ENCODE results near the gene MARK2.

The MARK2 gene

GRCh38 chr11:63937713-63938478, 99.0 kb downstream of the MARK2 start:
- Histone ChIP-seq H2AFZ (ENCODE audit: low read length) (peak overlapping the region; percentile 99), H4K20me1 (ENCODE audit: insufficient read depth, low read length) (no peaks in the 10 kb centered on the region), H3F3A (ENCODE audit: insufficient read depth, low read length) (peaks cover 11% of the 10 kb centered on the region; the same call in 1 of the 2 replicates), H3K79me2 (ENCODE audit: low read length) (peaks cover 39% of the 10 kb centered on the region), H3K9ac (ENCODE audit: low read length) (peak overlapping the region; percentile 78), H3K27ac (ENCODE audit: low read length) (peak overlapping the region; percentile 65; the same call in 1 of the 2 replicates), H3K9me3 (replicated peaks; ENCODE audit: insufficient read depth, low read length) (no peaks in the 10 kb centered on the region), H3K4me3 (ENCODE audit: low read length) (peak overlapping the region; percentile 94), H3K27me3 (replicated peaks; ENCODE audit: insufficient read depth, low read length) (no peaks in the 10 kb centered on the region), H3K36me3 (replicated peaks; ENCODE audit: insufficient read depth, low read length) (no peaks in the 10 kb centered on the region), H3K4me1 (ENCODE audit: low read length) (0 out of 2 replicates have a peak, but pooled peaks cover 7% of the 10 kb centered on the region), H3K9me2 (replicated peaks; ENCODE audit: insufficient read depth, low read length) (no peaks in the 10 kb centered on the region), H3K4me2 (ENCODE audit: low read depth, low read length) (peak overlapping the region; percentile 100)
- TF ChIP-seq EZH2phosphoT487 (IDR thresholded peaks at IDR 0.05; ENCODE audit: low read length), result no peak
- TF ChIP-seq CTCF (IDR thresholded peaks at IDR 0.05; ENCODE audit: low read length), result no peak
- no peak for TF ChIP-seq EZH2 (optimal IDR thresholded peaks at IDR 0.05; ENCODE audit: low read depth, low read length)
- DNase-seq, result peak; percentile 36

- Histone ChIP-seq H3F3A (ENCODE audit: insufficient read depth, low read length) (peaks cover 11% of the 10 kb centered on the region; the same call in 1 of the 2 replicates), H3K36me3 (replicated peaks; ENCODE audit: insufficient read depth, low read length) (no peaks in the 10 kb centered on the region), H3K4me3 (ENCODE audit: low read length) (peak within 1 kb of the TSS; percentile 96), H3K9ac (ENCODE audit: low read length) (peak within 1 kb of the TSS; percentile 78), H3K9me2 (replicated peaks; ENCODE audit: insufficient read depth, low read length) (no peaks in the 10 kb centered on the region), H4K20me1 (ENCODE audit: insufficient read depth, low read length) (no peaks in the 10 kb centered on the region), H3K4me1 (ENCODE audit: low read length) (0 out of 2 replicates have a peak, but pooled peaks cover 7% of the 10 kb centered on the region), H2AFZ (ENCODE audit: low read length) (peak within 1 kb of the TSS; percentile 99), H3K27me3 (replicated peaks; ENCODE audit: insufficient read depth, low read length) (no peaks in the 10 kb centered on the region), H3K79me2 (ENCODE audit: low read length) (peaks cover 47% of the 10 kb centered on the region), H3K9me3 (replicated peaks; ENCODE audit: insufficient read depth, low read length) (no peaks in the 10 kb centered on the region), H3K27ac (ENCODE audit: low read length) (peak within 1 kb of the TSS; percentile 65; the same call in 1 of the 2 replicates), H3K4me2 (ENCODE audit: low read depth, low read length) (peak within 1 kb of the TSS; percentile 100)
- no peak for TF ChIP-seq EZH2phosphoT487 (IDR thresholded peaks at IDR 0.05; ENCODE audit: low read length)
- TF ChIP-seq EZH2 (optimal IDR thresholded peaks at IDR 0.05; ENCODE audit: low read depth, low read length), result no peak
- no peak for TF ChIP-seq CTCF (IDR thresholded peaks at IDR 0.05; ENCODE audit: low read length)
- DNase-seq, result peak; percentile 98
Observed at GRCh38 chr11:63938479-63939396, 99.8 kb downstream of the MARK2 start, which contains the start of gene NAA40. Gene NAA40 (plus strand): TSS chr11:63939002. CDS start chr11:63939097, 95 bp downstream.

GRCh38 chr11:63939397-63939891, 100.5 kb downstream of the MARK2 start:
- Histone ChIP-seq H2AFZ (ENCODE audit: low read length) (peak overlapping the region; percentile 89), H3K4me3 (ENCODE audit: low read length) (peak overlapping the region; percentile 96), H3K4me1 (ENCODE audit: low read length) (0 out of 2 replicates have a peak, but pooled peaks cover 7% of the 10 kb centered on the region), H3K4me2 (ENCODE audit: low read depth, low read length) (peak overlapping the region; percentile 89), H3K79me2 (ENCODE audit: low read length) (peaks cover 54% of the 10 kb centered on the region), H4K20me1 (ENCODE audit: insufficient read depth, low read length) (no peaks in the 10 kb centered on the region), H3K36me3 (replicated peaks; ENCODE audit: insufficient read depth, low read length) (no peaks in the 10 kb centered on the region), H3K9me2 (replicated peaks; ENCODE audit: insufficient read depth, low read length) (no peaks in the 10 kb centered on the region), H3K27ac (ENCODE audit: low read length) (peak overlapping the region; percentile 44; the same call in 1 of the 2 replicates), H3K9me3 (replicated peaks; ENCODE audit: insufficient read depth, low read length) (no peaks in the 10 kb centered on the region), H3K9ac (ENCODE audit: low read length) (peak overlapping the region; percentile 75), H3F3A (ENCODE audit: insufficient read depth, low read length) (peaks cover 11% of the 10 kb centered on the region; the same call in 1 of the 2 replicates), H3K27me3 (replicated peaks; ENCODE audit: insufficient read depth, low read length) (no peaks in the 10 kb centered on the region)
- peak; percentile 36 for DNase-seq
- no peak for TF ChIP-seq CTCF (IDR thresholded peaks at IDR 0.05; ENCODE audit: low read length)
- TF ChIP-seq EZH2phosphoT487 (IDR thresholded peaks at IDR 0.05; ENCODE audit: low read length), result no peak
- TF ChIP-seq EZH2 (optimal IDR thresholded peaks at IDR 0.05; ENCODE audit: low read depth, low read length), result no peak
